ENCODE results near the gene SERGEF.
A peak's percentile ranks its signal among the peaks of the same experiment; 100 is the strongest.

The SERGEF gene

GRCh38 chr11:17812091-17812864 lies 200.6 kb downstream of the SERGEF start:
- DNase-seq (ENCODE audit: low read depth): no peak

- DNase-seq (ENCODE audit: low read depth): no peak
Measured at GRCh38 chr11:17811352-17811751, 201.5 kb downstream of the SERGEF start.

GRCh38 chr11:17810746-17811145 lies 202.1 kb downstream of the SERGEF start:
- DNase-seq (ENCODE audit: low read depth): no peak

GRCh38 chr11:17810041-17810440 lies 202.8 kb downstream of the SERGEF start:
- DNase-seq (ENCODE audit: low read depth): no peak

GRCh38 chr11:17807034-17807433 lies 205.8 kb downstream of the SERGEF start:
- DNase-seq (ENCODE audit: low read depth): no peak

- no peak for DNase-seq (ENCODE audit: low read depth)
Measured at GRCh38 chr11:17805873-17806272, 207.0 kb downstream of the SERGEF start.

GRCh38 chr11:17805043-17805442 lies 207.8 kb downstream of the SERGEF start:
- DNase-seq (ENCODE audit: low read depth): no peak

GRCh38 chr11:17803754-17804334 lies 209.0 kb downstream of the SERGEF start:
- no peak for DNase-seq (ENCODE audit: low read depth)

GRCh38 chr11:17802491-17802890 lies 210.4 kb downstream of the SERGEF start:
- DNase-seq (ENCODE audit: low read depth): no peak

- DNase-seq (ENCODE audit: low read depth): no peak
Measured at GRCh38 chr11:17801166-17801565, 211.7 kb downstream of the SERGEF start.

- DNase-seq (ENCODE audit: low read depth): no peak
Measured at GRCh38 chr11:17799147-17799546, 213.7 kb downstream of the SERGEF start.

GRCh38 chr11:17798716-17799115 lies 214.1 kb downstream of the SERGEF start:
- no peak for DNase-seq (ENCODE audit: low read depth)

GRCh38 chr11:17798253-17798652 lies 214.6 kb downstream of the SERGEF start:
- no peak for DNase-seq (ENCODE audit: low read depth)

- no peak for DNase-seq (ENCODE audit: low read depth)
Measured at GRCh38 chr11:17796154-17796553, 216.7 kb downstream of the SERGEF start.

GRCh38 chr11:17794981-17795380 lies 217.9 kb downstream of the SERGEF start:
- no peak for DNase-seq (ENCODE audit: low read depth)

GRCh38 chr11:17793642-17794170 lies 219.1 kb downstream of the SERGEF start:
- no peak for DNase-seq (ENCODE audit: low read depth)

- no peak for DNase-seq (ENCODE audit: low read depth)
Measured at GRCh38 chr11:17792161-17792560, 220.7 kb downstream of the SERGEF start.

GRCh38 chr11:17791144-17791543 lies 221.7 kb downstream of the SERGEF start:
- DNase-seq (ENCODE audit: low read depth): no peak

- DNase-seq (ENCODE audit: low read depth): no peak
Measured at GRCh38 chr11:17790453-17790852, 222.4 kb downstream of the SERGEF start.

GRCh38 chr11:17788084-17788483 lies 224.8 kb downstream of the SERGEF start:
- no peak for DNase-seq (ENCODE audit: low read depth)

GRCh38 chr11:17786824-17787525 lies 225.9 kb downstream of the SERGEF start:
- peak; percentile 40 for DNase-seq (ENCODE audit: low read depth)

- DNase-seq (ENCODE audit: low read depth): no peak
Measured at GRCh38 chr11:17783878-17784277, 229.0 kb downstream of the SERGEF start.

All from GM04504 (cell line).